ENCODE results near the gene ZC2HC1B. TPM values are rescaled to one million over a fixed set of nuclear protein-coding genes. Genes with fewer than 3 reads are reported as not detected.

Gene ZC2HC1B
- total and polyA plus RNA-seq, 10 of the 15 experiments (the other 5 are each of a cell fraction or from before 2014, with no cell fraction given) = 0.09 to 0.36 (median 0.31) TPM; not detected in 5

DNA sequence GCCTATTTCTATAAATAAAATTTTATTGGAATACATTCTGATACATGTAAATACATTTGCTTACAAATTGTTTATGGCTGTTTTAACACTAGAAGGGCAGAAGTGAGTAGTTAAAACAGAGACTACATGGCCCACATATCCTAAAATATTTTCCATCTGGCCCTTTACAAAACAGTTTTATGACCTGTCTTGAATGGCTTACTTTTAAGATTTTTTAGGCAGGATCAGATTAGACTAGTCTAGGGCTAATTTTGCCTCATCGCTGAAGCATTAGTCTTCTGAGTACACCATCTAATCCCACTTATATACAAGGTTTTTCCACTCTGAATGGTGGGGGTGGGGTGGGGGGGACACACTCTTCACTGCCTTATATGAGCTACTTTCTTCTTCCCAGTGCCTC lies 116.6 kb downstream of the ZC2HC1B start:
- Histone ChIP-seq H4K20me1 (ENCODE audit: control insufficient read depth, insufficient read depth) (no peaks in the 10 kb centered on the region), H3K36me3 (ENCODE audit: control insufficient read depth in 2 of 2, insufficient read depth in 2 of 2, low read length in 1 of 2) (no peaks in the 10 kb centered on the region), H3K4me2 (ENCODE audit: control insufficient read depth, insufficient read depth) (no peak overlapping the region), H3K4me3 (no peak overlapping the region), H3K27me3 (replicated peaks in 1 of 2; ENCODE audit: control insufficient read depth in 2 of 2, insufficient read depth in 2 of 2, low read length in 1 of 2) (no peaks in the 10 kb centered on the region), H3K9ac (ENCODE audit: control insufficient read depth, insufficient read depth, low read length) (no peak overlapping the region), H3K4me1 (ENCODE audit: control insufficient read depth, insufficient read depth, low read length) (no peaks in the 10 kb centered on the region), H2AFZ (ENCODE audit: control insufficient read depth, low read depth, low read length) (no peak overlapping the region), H3K9me3 (replicated peaks; ENCODE audit: control insufficient read depth, insufficient read depth, low read length) (no peaks in the 10 kb centered on the region), H3K27ac (ENCODE audit: control insufficient read depth, insufficient read depth) (no peak overlapping the region), H3K79me2 (ENCODE audit: control insufficient read depth, insufficient read depth, low read length) (no peaks in the 10 kb centered on the region)
- no TSS peak for BruUV-seq (replicated peaks)
- CTCF ChIA-PET = interaction anchor here (0.7 to 2.1 kb wide), 2 partner anchors 41 to 617 kb away, joined by 5 to 7 read pairs; no protein-coding TSS in a partner anchor
- intact Hi-C loops (cut with micrococcal nuclease; ENCODE audit: unreplicated experiment) (no loop called here), in situ Hi-C loops (cut with MboI) (no loop called here)
- POLR2A ChIA-PET = no interaction called here
- no peak for FAIRE-seq
- TF ChIP-seq MXI1 (IDR thresholded peaks at IDR 0.05; ENCODE audit: low read depth, low read length) (no peak), SIN3A (IDR thresholded peaks at IDR 0.05; ENCODE audit: low read depth, low read length) (no peak), ATF7 (IDR thresholded peaks at IDR 0.05; ENCODE audit: low read depth) (no peak), POLR2AphosphoS5 (IDR thresholded peaks at IDR 0.05; ENCODE audit: low read length) (no peak), SUPT20H (IDR thresholded peaks at IDR 0.05; ENCODE audit: borderline replicate concordance, control insufficient read depth, low read depth, low read length) (no peak), POLR2AphosphoS2 (IDR thresholded peaks at IDR 0.05; ENCODE audit: low read depth, low read length) (no peak), CREM (IDR thresholded peaks at IDR 0.05; ENCODE audit: low read depth) (no peak), IRF4 (IDR thresholded peaks at IDR 0.05; ENCODE audit: low read depth, low read length) (no peak), ESRRA (IDR thresholded peaks at IDR 0.05; ENCODE audit: low read length) (no peak), RAD51 (IDR thresholded peaks at IDR 0.05) (no peak), YBX1 (IDR thresholded peaks at IDR 0.05) (no peak), POLR2A (IDR thresholded peaks at IDR 0.05; ENCODE audit: low read depth, low read length) (no peak), CEBPB (IDR thresholded peaks at IDR 0.05; ENCODE audit: borderline replicate concordance in 1 of 2, low read depth in 2 of 2, low read length in 2 of 2) (no peak)
- TF ChIP-seq, protein P1, sequence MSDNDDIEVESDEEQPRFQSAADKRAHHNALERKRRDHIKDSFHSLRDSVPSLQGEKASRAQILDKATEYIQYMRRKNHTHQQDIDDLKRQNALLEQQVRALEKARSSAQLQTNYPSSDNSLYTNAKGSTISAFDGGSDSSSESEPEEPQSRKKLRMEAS (IDR thresholded peaks at IDR 0.05; ENCODE audit: low read depth, low read length) = no peak
- TF ChIP-seq, protein P2, sequence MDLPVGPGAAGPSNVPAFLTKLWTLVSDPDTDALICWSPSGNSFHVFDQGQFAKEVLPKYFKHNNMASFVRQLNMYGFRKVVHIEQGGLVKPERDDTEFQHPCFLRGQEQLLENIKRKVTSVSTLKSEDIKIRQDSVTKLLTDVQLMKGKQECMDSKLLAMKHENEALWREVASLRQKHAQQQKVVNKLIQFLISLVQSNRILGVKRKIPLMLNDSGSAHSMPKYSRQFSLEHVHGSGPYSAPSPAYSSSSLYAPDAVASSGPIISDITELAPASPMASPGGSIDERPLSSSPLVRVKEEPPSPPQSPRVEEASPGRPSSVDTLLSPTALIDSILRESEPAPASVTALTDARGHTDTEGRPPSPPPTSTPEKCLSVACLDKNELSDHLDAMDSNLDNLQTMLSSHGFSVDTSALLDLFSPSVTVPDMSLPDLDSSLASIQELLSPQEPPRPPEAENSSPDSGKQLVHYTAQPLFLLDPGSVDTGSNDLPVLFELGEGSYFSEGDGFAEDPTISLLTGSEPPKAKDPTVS (IDR thresholded peaks at IDR 0.05; ENCODE audit: low read depth, low read length) = no peak
- TF ChIP-seq, protein P3, sequence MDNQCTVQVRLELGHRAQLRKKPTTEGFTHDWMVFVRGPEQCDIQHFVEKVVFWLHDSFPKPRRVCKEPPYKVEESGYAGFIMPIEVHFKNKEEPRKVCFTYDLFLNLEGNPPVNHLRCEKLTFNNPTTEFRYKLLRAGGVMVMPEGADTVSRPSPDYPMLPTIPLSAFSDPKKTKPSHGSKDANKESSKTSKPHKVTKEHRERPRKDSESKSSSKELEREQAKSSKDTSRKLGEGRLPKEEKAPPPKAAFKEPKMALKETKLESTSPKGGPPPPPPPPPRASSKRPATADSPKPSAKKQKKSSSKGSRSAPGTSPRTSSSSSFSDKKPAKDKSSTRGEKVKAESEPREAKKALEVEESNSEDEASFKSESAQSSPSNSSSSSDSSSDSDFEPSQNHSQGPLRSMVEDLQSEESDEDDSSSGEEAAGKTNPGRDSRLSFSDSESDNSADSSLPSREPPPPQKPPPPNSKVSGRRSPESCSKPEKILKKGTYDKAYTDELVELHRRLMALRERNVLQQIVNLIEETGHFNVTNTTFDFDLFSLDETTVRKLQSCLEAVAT (IDR thresholded peaks at IDR 0.05) = no peak
- TF ChIP-seq, protein P4, sequence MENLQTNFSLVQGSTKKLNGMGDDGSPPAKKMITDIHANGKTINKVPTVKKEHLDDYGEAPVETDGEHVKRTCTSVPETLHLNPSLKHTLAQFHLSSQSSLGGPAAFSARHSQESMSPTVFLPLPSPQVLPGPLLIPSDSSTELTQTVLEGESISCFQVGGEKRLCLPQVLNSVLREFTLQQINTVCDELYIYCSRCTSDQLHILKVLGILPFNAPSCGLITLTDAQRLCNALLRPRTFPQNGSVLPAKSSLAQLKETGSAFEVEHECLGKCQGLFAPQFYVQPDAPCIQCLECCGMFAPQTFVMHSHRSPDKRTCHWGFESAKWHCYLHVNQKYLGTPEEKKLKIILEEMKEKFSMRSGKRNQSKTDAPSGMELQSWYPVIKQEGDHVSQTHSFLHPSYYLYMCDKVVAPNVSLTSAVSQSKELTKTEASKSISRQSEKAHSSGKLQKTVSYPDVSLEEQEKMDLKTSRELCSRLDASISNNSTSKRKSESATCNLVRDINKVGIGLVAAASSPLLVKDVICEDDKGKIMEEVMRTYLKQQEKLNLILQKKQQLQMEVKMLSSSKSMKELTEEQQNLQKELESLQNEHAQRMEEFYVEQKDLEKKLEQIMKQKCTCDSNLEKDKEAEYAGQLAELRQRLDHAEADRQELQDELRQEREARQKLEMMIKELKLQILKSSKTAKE (IDR thresholded peaks at IDR 0.05; ENCODE audit: low read depth, poor library complexity, severe bottlenecking) = no peak
- TF ChIP-seq, protein P5, sequence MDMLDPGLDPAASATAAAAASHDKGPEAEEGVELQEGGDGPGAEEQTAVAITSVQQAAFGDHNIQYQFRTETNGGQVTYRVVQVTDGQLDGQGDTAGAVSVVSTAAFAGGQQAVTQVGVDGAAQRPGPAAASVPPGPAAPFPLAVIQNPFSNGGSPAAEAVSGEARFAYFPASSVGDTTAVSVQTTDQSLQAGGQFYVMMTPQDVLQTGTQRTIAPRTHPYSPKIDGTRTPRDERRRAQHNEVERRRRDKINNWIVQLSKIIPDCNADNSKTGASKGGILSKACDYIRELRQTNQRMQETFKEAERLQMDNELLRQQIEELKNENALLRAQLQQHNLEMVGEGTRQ (IDR thresholded peaks at IDR 0.05; ENCODE audit: borderline replicate concordance, low read depth, low read length) = no peak
- 100% methylated on average over 1 of the region's 1 CpG for WGBS (ENCODE audit: insufficient coverage, insufficient replicate concordance, low lambda C conversion rate, missing lambda C conversion rate)
- RAD21 ChIA-PET (ENCODE audit: unreplicated experiment) = no interaction called here
- no peak for ATAC-seq
- SMC1A ChIA-PET (ENCODE audit: uncharacterized antibody, unreplicated experiment) = interaction anchor here (0.7 kb wide), 1 partner anchor 80 kb away, joined by 4 read pairs; no protein-coding TSS in a partner anchor
- DNase-seq (ENCODE audit: low read depth, low spot score) = no peak
